ENCODE data around the gene TMED3. TPM values are rescaled to one million over a fixed set of nuclear protein-coding genes. Genes with fewer than 3 reads are reported as not detected.

Gene TMED3
- total RNA-seq, 1 donor from 2014 or later = 126 TPM

DNA sequence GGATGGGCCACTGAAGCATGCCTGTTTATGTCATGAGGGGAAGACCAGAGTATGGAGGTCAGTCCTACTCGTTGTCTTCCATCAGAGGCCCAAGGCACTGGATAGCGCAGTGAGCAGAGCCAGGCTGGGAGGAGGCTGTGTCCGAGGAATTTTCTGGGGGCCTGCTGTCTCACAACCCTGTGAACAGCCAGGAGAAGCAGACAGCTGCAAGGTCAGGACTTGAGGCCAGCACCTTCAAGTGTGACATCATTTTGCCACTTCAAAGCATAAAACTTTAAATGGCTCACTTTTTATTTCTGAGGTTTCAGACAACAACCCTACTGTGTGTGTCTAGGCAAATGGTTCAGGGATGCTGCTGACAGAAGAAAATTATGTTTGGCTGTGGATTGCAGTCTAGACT lies 47.2 kb downstream of the TMED3 start:
- Mint-ChIP-seq H3K27me3 (ENCODE audit: low read depth, unreplicated experiment) (no peaks in the 10 kb centered on the region), H3K4me3 (ENCODE audit: unreplicated experiment) (no peak overlapping the region), H3K4me1 (ENCODE audit: low read depth, unreplicated experiment) (peaks cover 9% of the 10 kb centered on the region), H3K36me3 (ENCODE audit: low read depth, unreplicated experiment) (no peaks in the 10 kb centered on the region), H3K9me3 (ENCODE audit: unreplicated experiment) (no peaks in the 10 kb centered on the region), H3K27ac (ENCODE audit: unreplicated experiment) (no peak overlapping the region)
- Histone ChIP-seq H3K4me1 (ENCODE audit: insufficient read depth, low read length) (no peaks in the 10 kb centered on the region), H3K9me3 (ENCODE audit: insufficient read depth, low read depth, low read length) (no peaks in the 10 kb centered on the region), H3K27ac (ENCODE audit: low read depth, low read length) (no peak overlapping the region), H4K20me1 (ENCODE audit: insufficient read depth, low read length) (no peaks in the 10 kb centered on the region), H2AFZ (ENCODE audit: low read depth, low read length) (no peak overlapping the region), H3K79me2 (ENCODE audit: insufficient read depth, low read length) (no peaks in the 10 kb centered on the region), H3K9ac (ENCODE audit: low read length) (no peak overlapping the region), H3K36me3 (ENCODE audit: insufficient read depth, low read length) (no peaks in the 10 kb centered on the region), H3K27me3 (ENCODE audit: insufficient read depth, low read length) (no peaks in the 10 kb centered on the region), H3K4me3 (ENCODE audit: insufficient read depth, low read depth, low read length) (no peak overlapping the region), H3K4me2 (ENCODE audit: low read length) (no peak overlapping the region)
- TF ChIP-seq CTCF (IDR thresholded peaks at IDR 0.05; ENCODE audit: insufficient read depth, low read depth, low read length) = no peak
- no peak for TF ChIP-seq EZH2 (IDR thresholded peaks at IDR 0.05; ENCODE audit: insufficient read depth, low read length)
- DNase-seq (ENCODE audit: low read depth) (no peak), FAIRE-seq (no peak)

DNA sequence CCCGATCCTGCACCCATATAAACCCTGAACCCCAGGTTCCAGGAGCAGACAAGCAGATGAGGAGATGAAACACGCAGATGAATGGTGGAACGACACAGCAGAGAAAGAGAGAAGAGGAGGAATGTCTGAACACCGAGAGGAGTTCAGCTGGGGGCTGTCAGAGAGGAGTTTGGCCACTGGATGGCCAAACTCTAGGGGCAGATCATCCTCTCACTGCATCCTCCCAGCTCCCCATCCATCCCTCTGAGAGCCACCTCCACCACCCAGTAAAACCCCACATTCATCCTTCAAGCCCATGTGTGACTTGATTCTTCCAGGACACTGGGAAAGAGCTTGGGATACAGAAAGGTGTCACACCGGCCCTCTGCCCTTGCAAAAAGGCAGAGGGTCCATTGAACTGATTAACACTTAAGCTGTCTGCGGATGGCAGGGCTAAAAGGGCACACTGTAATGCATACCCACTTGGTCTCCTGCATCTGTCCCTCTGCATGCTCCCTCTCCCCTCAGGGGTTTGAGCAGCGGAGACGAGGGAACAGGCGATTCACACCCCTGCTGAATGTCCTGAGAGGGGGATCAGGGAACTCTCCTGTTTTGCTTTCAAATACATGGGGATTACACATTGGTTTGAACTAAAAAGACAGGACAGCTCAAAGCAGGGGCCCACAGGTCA lies 53.8 kb downstream of the TMED3 start:
- Histone ChIP-seq H3K4me2 (ENCODE audit: low read length) (no peak overlapping the region), H4K20me1 (ENCODE audit: insufficient read depth, low read length) (no peaks in the 10 kb centered on the region), H3K4me3 (ENCODE audit: insufficient read depth, low read depth, low read length) (no peak overlapping the region), H3K4me1 (ENCODE audit: insufficient read depth, low read length) (peaks cover 14% of the 10 kb centered on the region), H2AFZ (ENCODE audit: low read depth, low read length) (no peak overlapping the region), H3K27ac (ENCODE audit: low read depth, low read length) (no peak overlapping the region), H3K36me3 (ENCODE audit: insufficient read depth, low read length) (no peaks in the 10 kb centered on the region), H3K9ac (ENCODE audit: low read length) (no peak overlapping the region), H3K27me3 (ENCODE audit: insufficient read depth, low read length) (no peaks in the 10 kb centered on the region), H3K9me3 (ENCODE audit: insufficient read depth, low read depth, low read length) (no peaks in the 10 kb centered on the region), H3K79me2 (ENCODE audit: insufficient read depth, low read length) (no peaks in the 10 kb centered on the region)
- H3K27me3 Mint-ChIP-seq (ENCODE audit: low read depth, unreplicated experiment) = no peaks in the 10 kb centered on the region
- DNase-seq (ENCODE audit: low read depth) (no peak), FAIRE-seq (no peak)
- no peak overlapping the region for H3K4me3 Mint-ChIP-seq (ENCODE audit: unreplicated experiment)
- peaks cover 9% of the 10 kb centered on the region for H3K4me1 Mint-ChIP-seq (ENCODE audit: low read depth, unreplicated experiment)
- H3K9me3 Mint-ChIP-seq (ENCODE audit: unreplicated experiment) = no peaks in the 10 kb centered on the region
- TF ChIP-seq CTCF (IDR thresholded peaks at IDR 0.05; ENCODE audit: insufficient read depth, low read depth, low read length) = no peak
- no peak for TF ChIP-seq EZH2 (IDR thresholded peaks at IDR 0.05; ENCODE audit: insufficient read depth, low read length)
- H3K27ac Mint-ChIP-seq (ENCODE audit: unreplicated experiment) = no peak overlapping the region
- no peaks in the 10 kb centered on the region for H3K36me3 Mint-ChIP-seq (ENCODE audit: low read depth, unreplicated experiment)

DNA sequence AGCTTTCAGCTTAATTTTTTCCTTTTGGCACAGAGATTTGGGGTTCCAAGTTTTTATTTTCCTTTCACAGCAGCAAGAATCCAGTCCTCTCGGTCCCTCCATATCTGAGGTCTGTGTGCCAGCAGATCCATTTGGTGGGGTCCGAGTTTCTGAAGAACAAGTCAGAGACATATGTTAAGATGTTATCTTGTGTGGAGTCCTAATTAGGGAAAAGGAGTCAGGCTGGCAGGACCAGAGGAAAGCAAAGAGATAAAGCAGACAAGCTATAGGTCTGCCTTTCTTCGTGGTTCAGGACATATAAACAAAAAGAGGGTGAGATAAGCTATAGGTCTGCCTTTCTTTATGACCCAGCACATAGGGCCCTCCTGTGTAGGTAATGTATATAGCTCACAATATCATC lies 54.9 kb downstream of the TMED3 start:
- no peak overlapping the region for H3K4me3 ChIP-seq (ENCODE audit: insufficient read depth, low read depth, low read length)
- H3K27me3 ChIP-seq (ENCODE audit: insufficient read depth, low read length) = no peaks in the 10 kb centered on the region
- H3K79me2 ChIP-seq (ENCODE audit: insufficient read depth, low read length) = no peaks in the 10 kb centered on the region
- H3K27ac ChIP-seq (ENCODE audit: low read depth, low read length) = no peak overlapping the region
- H4K20me1 ChIP-seq (ENCODE audit: insufficient read depth, low read length) = no peaks in the 10 kb centered on the region
- Mint-ChIP-seq H3K9me3 (ENCODE audit: unreplicated experiment) (no peaks in the 10 kb centered on the region), H3K4me1 (ENCODE audit: low read depth, unreplicated experiment) (peaks cover 14% of the 10 kb centered on the region), H3K36me3 (ENCODE audit: low read depth, unreplicated experiment) (no peaks in the 10 kb centered on the region), H3K27me3 (ENCODE audit: low read depth, unreplicated experiment) (no peaks in the 10 kb centered on the region), H3K4me3 (ENCODE audit: unreplicated experiment) (no peak overlapping the region), H3K27ac (ENCODE audit: unreplicated experiment) (no peak overlapping the region)
- H3K9ac ChIP-seq (ENCODE audit: low read length) = no peak overlapping the region
- no peaks in the 10 kb centered on the region for H3K36me3 ChIP-seq (ENCODE audit: insufficient read depth, low read length)
- peaks cover 14% of the 10 kb centered on the region for H3K4me1 ChIP-seq (ENCODE audit: insufficient read depth, low read length)
- FAIRE-seq (no peak), DNase-seq (ENCODE audit: low read depth) (no peak)
- no peak overlapping the region for H3K4me2 ChIP-seq (ENCODE audit: low read length)
- no peaks in the 10 kb centered on the region for H3K9me3 ChIP-seq (ENCODE audit: insufficient read depth, low read depth, low read length)
- TF ChIP-seq CTCF (IDR thresholded peaks at IDR 0.05; ENCODE audit: insufficient read depth, low read depth, low read length) = no peak
- TF ChIP-seq EZH2 (IDR thresholded peaks at IDR 0.05; ENCODE audit: insufficient read depth, low read length) = no peak
- no peak overlapping the region for H2AFZ ChIP-seq (ENCODE audit: low read depth, low read length)

Measured in astrocyte (in vitro differentiated cells and primary cell).